Mesodermal cell (in vitro differentiated cells): ENCODE measurements around the gene ST6GAL1.

ENCODE experiments used
- H3K27ac ChIP-seq: 2 replicates; pipeline ENCODE4 v1.7.0; 2013; ENCODE audit warnings: mild to moderate bottlenecking, low read depth, low read length, moderate library complexity; ENCODE audit not compliant: severe bottlenecking
- H3K36me3 ChIP-seq: 2 replicates; pipeline ENCODE4 v1.7.1; 2013; ENCODE audit warnings: mild to moderate bottlenecking, low read length, moderate library complexity; ENCODE audit not compliant: control insufficient read depth, insufficient read depth
- H3K4me1 ChIP-seq: one replicate; pipeline ENCODE4 v1.7.1; 2013; ENCODE audit warnings: mild to moderate bottlenecking, low read length; ENCODE audit not compliant: insufficient read depth, control insufficient read depth, poor library complexity, severe bottlenecking
- H3K4me3 ChIP-seq: 2 replicates; pipeline ENCODE4 v1.7.0; 2013; ENCODE audit warnings: low read length, control low read depth, mild to moderate bottlenecking; ENCODE audit not compliant: insufficient read depth, poor library complexity, severe bottlenecking; ENCODE audit errors: extremely low read depth
- H3K9me3 ChIP-seq: 2 replicates; pipeline ENCODE4 v1.7.1; 2013; ENCODE audit warnings: mild to moderate bottlenecking, low read length, moderate library complexity; ENCODE audit not compliant: control insufficient read depth
- WGBS, 2 experiments: methylation state at CpG; one replicate each; pipeline ENCODE4 v1.1.5; 2013; ENCODE audit warnings: missing lambda C conversion rate in 2 of 2; ENCODE audit not compliant: insufficient coverage in 2 of 2; 5-methylcytosine and 5-hydroxymethylcytosine counted together

The ST6GAL1 gene

DNA sequence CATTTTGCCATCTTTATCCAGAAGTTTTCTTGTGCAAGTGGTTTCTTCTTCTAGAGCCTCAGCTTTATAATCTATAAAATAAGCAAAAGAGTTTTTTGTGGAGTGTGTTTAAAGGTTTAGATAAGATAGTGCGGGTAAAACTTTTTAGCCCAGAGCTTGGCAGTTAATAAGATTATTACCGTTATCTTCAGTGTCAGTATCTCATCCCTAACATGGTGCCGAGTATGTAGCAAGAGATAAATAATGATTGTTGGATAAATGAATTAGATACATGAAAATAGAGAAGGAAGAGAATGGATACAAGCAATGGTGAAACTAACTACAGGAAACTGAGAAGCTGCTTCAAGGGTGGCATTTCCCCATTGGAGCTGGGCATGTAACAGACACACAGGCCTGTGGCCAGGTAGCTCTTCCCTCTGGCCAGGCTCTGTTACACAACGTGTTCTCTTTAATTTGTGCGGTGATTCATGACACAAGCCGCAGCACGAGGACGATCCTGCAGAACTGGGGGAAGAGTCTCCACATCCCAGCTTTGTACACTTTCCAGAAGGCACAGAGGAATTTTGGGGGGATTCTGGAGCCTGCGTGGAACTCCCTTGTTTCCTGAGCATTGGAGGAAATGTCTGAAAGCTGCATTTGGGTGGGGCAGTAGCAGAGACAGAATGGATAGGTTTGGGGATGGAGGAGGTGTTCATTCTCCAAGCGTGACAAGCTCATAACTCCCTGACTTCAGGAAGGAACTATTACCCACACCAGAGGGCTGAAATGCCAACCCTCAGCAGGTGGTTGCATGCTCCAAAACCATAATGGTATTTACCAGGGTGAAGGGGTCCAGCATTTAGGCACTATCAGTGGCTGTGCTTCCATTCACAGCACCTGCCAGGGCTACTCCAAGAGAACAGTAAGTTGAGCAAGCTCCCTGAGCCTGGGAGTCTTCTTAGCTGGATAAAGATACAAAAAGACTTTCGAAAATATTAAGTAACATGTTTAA lies 14.2 kb upstream of the ST6GAL1 start:
- no peaks in the 10 kb centered on the region for H3K36me3 ChIP-seq
- no peaks in the 10 kb centered on the region for H3K4me1 ChIP-seq
- no peak overlapping the region for H3K27ac ChIP-seq
- 72 to 84% methylated on average over 4 to 6 of the region's 11 CpGs for WGBS, 2 experiments
- H3K9me3 ChIP-seq, result no peaks in the 10 kb centered on the region
- H3K4me3 ChIP-seq, result no peak overlapping the region

DNA sequence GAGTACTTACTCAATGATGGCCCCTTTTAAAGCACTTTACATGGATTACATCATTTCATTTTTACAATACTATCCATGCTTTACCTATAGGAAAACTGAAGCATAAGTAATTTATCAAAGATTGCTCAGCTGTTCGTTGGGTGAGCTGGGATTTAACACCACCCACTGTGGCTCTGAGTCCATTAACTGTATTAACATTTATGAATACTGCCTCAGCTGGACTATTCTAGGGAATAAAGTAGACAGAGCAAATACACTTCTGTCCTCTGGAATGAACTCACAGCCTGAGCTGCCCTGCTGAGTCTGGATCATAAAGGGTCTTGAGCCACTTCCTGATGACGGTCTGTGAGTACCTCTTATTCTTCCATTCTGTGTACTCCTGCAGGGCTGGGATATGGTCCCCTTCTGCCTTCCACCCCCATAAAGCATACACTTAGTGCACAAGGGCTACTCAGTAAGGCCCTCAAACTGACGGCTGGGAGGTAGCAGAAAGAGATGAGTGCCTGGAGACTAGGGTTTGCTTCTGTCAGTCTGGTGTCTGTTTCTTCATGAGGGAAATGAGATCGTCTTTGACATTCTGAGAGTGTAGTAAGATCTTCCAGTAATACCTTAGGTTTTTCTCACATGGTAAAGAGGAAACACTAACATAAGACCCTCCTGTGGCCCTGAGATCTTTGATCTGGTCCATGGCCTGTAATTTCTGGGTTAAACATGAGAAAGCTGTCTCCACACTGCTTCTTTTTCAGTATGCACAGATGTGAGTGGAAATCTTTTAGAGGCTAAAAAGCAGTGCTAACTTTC lies 12.6 kb upstream of the ST6GAL1 start:
- Histone ChIP-seq H3K4me3 (no peak overlapping the region), H3K27ac (no peak overlapping the region), H3K9me3 (no peaks in the 10 kb centered on the region), H3K36me3 (no peaks in the 10 kb centered on the region), H3K4me1 (no peaks in the 10 kb centered on the region)
- 75 to 80% methylated on average over 1 of the region's 4 CpGs for whole genome bisulfite sequencing, 2 experiments

DNA sequence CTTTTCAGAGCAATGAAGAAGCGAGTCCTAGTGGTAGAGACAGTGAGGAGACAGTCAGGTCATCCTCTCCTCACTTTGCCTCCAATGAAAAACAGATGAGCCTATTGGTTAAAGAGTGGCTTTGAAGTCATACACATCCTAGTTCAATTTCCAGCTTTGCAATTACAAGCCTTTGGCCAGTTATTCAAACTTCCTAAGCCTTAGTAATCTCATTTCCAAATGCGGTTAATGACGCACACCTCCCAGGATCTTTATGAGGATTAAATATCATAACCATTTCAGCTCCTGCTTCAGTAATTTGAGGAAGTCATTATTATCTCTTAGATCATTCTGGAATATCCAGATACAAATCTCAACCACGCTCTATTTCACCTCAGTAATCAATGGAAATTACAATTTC lies 10.0 kb upstream of the ST6GAL1 start:
- Histone ChIP-seq H3K27ac (no peak overlapping the region), H3K36me3 (no peaks in the 10 kb centered on the region), H3K9me3 (no peaks in the 10 kb centered on the region), H3K4me3 (no peak overlapping the region), H3K4me1 (no peaks in the 10 kb centered on the region)
- WGBS, 2 experiments, result 97% methylated on average over 4 of the region's 4 CpGs; no CpG with 5 or more reads in 1 of the 2 experiments

DNA sequence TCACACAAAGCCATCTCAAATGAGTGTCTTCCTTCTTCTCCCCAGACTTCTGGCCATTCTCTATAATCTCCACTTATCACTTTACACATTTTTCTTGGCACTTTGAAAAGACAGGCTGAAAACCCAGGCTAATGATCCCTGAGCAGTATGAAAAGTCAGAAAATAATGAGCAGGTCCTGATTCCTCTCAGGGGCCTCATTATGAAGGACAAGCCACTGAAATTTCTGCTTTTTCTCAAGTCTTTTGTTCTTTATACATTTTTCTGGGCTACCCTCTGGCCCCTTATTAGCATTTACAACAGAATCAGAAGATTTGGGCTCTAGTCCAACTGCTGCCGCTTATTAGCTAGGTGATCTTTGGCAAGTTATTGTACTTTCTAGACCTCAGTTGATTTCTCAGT lies 9.5 kb upstream of the ST6GAL1 start:
- Histone ChIP-seq H3K9me3 (no peaks in the 10 kb centered on the region), H3K4me3 (no peak overlapping the region), H3K4me1 (no peaks in the 10 kb centered on the region), H3K36me3 (no peaks in the 10 kb centered on the region), H3K27ac (no peak overlapping the region)
- no CpG with 5 or more reads among the region's 1 CpG for WGBS, 2 experiments

DNA sequence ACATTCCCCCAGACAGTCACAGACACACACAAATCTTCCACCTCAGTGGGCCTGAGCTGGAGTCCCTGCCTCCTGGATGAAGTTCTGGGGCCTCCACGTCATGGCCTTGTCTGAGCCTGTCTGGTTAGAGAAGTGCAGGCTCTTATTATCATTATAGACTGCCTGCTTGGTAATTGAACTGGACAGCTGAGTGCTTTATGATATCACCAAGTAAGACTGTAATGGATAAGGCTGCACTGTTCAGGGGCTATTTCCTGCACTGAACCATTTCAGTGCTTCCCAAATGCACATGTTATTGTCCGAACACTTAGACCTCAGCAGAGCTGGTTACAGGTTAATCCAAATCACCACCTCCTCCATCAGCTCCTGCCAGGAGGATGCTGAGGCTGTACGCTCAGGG lies 8.7 kb upstream of the ST6GAL1 start:
- Histone ChIP-seq H3K27ac (no peak overlapping the region), H3K36me3 (no peaks in the 10 kb centered on the region), H3K4me1 (no peaks in the 10 kb centered on the region), H3K4me3 (no peak overlapping the region), H3K9me3 (no peaks in the 10 kb centered on the region)
- WGBS, 2 experiments, result 84 to 100% methylated on average over 2 to 3 of the region's 3 CpGs

DNA sequence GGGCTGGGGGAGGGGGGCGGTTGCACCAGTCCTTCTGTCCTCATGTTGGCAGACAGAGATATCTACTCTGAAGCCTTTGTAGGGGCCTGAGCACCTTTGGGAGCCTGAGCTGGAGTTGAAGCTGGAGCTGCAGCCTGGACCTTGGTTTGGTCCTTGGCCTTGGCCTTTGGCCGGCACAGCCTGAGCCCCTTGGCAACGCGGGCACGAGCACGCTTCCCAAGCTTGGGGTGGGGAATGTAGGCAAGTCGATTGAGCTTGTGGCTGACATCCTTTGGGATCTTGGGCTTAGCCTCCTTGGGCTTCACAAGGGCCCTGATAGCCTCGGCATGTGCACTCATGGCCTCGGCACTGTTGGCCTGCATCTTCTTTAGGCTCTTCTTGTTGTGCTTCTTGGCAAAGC lies 8.1 kb upstream of the ST6GAL1 start:
- Histone ChIP-seq H3K4me1 (no peaks in the 10 kb centered on the region), H3K36me3 (no peaks in the 10 kb centered on the region), H3K27ac (no peak overlapping the region), H3K9me3 (no peaks in the 10 kb centered on the region), H3K4me3 (no peak overlapping the region)
- WGBS, 2 experiments, result 91 to 94% methylated on average over 4 to 8 of the region's 9 CpGs

DNA sequence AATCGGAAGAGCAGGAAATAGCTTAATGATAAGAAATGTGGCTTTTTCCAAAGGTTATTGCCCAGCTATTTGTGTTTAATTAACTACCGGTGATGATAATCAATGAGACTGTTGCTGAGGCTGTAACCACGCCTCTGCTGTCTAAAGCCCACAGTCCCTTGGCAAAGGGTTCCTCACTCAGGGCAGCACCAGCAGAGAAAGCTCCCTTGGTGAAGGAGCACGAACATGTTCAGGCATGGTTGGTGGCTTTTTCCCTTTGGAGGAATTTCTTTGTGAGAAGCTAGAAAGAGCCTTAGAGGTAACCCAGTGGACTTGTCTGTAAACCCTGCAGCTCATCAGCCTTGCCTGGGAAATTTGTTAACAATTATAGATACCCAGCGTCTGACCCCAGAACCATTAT lies 7.5 kb upstream of the ST6GAL1 start:
- H3K27ac ChIP-seq, result no peak overlapping the region
- 93 to 98% methylated on average over 4 of the region's 5 CpGs for WGBS, 2 experiments
- H3K4me3 ChIP-seq, result no peak overlapping the region
- no peaks in the 10 kb centered on the region for H3K4me1 ChIP-seq
- H3K36me3 ChIP-seq, result no peaks in the 10 kb centered on the region
- H3K9me3 ChIP-seq, result no peaks in the 10 kb centered on the region

DNA sequence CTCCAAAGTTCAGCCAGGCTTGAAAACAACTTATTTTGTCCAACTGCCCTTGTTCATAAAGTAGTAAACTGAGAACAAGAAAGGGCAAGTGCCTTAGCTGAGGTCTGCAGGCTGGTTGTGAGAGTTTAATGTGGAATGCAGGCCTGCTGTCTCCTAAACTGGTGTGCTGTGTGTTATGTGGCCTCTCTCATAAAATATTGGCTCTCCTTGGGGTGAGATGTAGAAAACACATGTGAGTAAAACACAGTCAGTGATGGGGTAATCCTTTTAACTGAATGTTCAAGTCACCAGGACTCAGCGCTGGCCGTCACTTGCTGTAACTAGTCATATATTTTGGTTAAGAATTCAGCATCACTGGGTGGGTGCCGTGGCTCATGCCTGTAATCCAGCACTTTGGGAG lies 7.1 kb upstream of the ST6GAL1 start:
- 93 to 100% methylated on average over 2 to 3 of the region's 3 CpGs for WGBS, 2 experiments
- Histone ChIP-seq H3K4me1 (no peaks in the 10 kb centered on the region), H3K36me3 (no peaks in the 10 kb centered on the region), H3K4me3 (no peak overlapping the region), H3K27ac (no peak overlapping the region), H3K9me3 (no peaks in the 10 kb centered on the region)

DNA sequence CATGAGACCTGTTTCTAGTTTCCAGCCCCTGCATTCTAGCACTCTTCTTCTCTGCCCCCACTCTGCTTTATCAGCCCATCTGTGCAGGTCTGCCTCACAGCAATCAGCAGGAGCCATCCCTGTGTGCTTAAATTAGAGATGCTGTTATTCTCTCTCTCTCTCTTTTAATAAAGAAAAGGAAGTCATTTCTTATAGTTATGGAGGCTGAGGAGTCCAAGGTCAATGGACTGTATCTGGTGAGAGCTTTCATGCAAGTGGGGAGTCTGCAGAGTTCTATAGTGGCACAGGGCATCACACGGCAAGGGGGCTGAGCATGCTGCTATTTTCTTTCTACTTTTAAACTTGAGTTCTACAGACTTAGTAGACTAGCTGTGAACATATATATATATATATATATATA lies 4.5 kb upstream of the ST6GAL1 start:
- H3K9me3 ChIP-seq, result no peaks in the 10 kb centered on the region
- no peak overlapping the region for H3K4me3 ChIP-seq
- no peaks in the 10 kb centered on the region for H3K36me3 ChIP-seq
- no peaks in the 10 kb centered on the region for H3K4me1 ChIP-seq
- H3K27ac ChIP-seq, result no peak overlapping the region
- no CpG with 5 or more reads among the region's 1 CpG for WGBS, 2 experiments

DNA sequence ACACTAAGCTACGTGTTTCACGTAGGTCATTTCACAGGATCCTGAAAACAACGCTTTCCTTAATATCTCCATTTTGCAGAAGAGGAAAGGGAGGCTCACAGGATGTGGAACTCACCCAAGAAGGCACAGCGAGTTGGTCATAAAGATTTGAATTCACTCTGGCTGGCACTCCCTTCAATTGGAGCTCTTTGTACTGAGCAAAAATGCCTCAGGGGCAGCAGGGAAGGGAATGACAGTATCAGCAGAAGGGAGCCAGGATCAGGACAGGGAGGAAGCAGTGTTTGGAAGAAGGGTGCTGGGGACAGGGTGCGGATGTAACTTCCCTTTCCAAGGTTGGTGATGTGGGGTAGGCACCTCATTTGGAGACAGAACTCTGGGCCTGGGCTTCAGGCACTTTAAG lies 1.1 kb upstream of the ST6GAL1 start:
- no peaks in the 10 kb centered on the region for H3K4me1 ChIP-seq
- H3K4me3 ChIP-seq, result no peak overlapping the region
- H3K9me3 ChIP-seq, result no peaks in the 10 kb centered on the region
- H3K36me3 ChIP-seq, result peaks cover 15% of the 10 kb centered on the region
- 83 to 94% methylated on average over 2 to 3 of the region's 5 CpGs for WGBS, 2 experiments
- H3K27ac ChIP-seq, result no peak overlapping the region
